Skin epidermis (tissue), 12 donors: ENCODE data around the gene KDF1.
A peak's percentile ranks its signal among the peaks of the same experiment; 100 is the strongest.

ENCODE experiments used
- H3K27ac ChIP-seq, 21 experiments: fragments of 200-600 bp; sonication (generic) in 11 of 21; one replicate each; pipeline ENCODE4 v1.5.0; 2020; ENCODE audit warnings: mild to moderate bottlenecking in 3 of 21, inconsistent platforms in 2 of 21, moderate library complexity in 2 of 21
- H3K4me3 ChIP-seq, 7 experiments: fragments of 200-600 bp; sonication (generic) in 2 of 7; one replicate each; pipeline ENCODE4 v1.5.0; 2020; ENCODE audit warnings: inconsistent platforms in 2 of 7, mild to moderate bottlenecking in 2 of 7, moderate library complexity in 1 of 7

The KDF1 gene

DNA sequence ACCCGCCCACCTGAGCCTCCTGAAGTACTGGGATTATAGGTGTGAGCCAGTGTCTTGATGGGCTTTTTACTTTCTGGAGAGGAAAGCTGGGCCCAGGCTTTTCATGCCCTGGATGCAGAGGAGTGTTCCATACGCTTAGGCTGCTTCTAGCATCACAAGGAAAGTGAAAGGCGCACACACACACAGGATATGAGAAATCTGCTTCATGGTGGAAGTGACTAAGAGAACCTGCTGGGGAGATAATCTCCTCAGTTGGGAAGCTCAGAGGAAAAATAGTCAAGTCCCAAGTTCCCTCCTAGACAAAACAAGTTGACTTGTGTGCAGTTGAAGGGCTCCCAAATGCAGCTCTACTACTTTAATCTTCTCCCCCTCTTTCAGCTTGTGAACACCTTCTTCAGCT, 36.6 kb downstream of the KDF1 start:
- Histone ChIP-seq H3K4me3 (no peak overlapping the region), H3K27ac (no peak overlapping the region)

DNA sequence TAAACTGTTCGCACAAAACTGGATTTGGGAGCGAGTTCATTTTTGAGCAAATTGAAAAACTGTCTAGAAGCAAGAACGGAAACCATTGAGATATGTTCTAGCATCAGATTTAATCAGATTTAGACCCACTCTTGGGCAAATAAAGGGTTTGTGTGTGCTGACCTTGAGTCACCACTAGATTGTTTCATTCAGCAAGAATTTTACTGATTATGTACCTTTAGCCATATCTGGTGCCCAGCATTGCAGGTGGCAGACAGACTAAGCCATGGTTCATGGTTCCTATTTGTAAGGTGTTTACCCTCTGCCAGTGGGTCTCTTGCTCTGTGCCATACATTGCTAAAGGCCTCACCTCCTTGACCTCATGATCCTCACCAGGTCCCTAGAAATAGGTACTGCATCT, 37.4 kb downstream of the KDF1 start:
- Histone ChIP-seq H3K27ac (peak overlapping the region in 1 of 21 experiments; percentile 98), H3K4me3 (peak overlapping the region in 3 of 7 experiments; percentile 78 to 94 (median 90))

DNA sequence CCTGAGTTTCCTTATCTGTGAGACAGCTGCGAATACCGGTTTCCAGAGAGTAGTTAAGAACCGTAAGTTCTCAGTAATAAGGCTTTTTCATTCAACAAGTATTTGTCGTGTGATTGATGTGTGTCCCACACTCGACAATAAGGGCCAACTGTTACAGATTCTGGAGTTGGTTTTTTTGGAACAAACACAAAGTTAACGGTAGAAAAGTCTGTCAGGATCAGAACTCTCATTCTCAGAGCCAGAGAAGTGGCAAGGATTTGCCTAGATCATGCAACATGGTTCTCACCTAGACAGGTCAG, 37.9 kb downstream of the KDF1 start:
- H3K4me3 ChIP-seq = peak overlapping the region; percentile 73 to 97 (median 90)
- peak overlapping the region in 14 of 21 experiments; percentile 76 to 98 (median 92) for H3K27ac ChIP-seq

DNA sequence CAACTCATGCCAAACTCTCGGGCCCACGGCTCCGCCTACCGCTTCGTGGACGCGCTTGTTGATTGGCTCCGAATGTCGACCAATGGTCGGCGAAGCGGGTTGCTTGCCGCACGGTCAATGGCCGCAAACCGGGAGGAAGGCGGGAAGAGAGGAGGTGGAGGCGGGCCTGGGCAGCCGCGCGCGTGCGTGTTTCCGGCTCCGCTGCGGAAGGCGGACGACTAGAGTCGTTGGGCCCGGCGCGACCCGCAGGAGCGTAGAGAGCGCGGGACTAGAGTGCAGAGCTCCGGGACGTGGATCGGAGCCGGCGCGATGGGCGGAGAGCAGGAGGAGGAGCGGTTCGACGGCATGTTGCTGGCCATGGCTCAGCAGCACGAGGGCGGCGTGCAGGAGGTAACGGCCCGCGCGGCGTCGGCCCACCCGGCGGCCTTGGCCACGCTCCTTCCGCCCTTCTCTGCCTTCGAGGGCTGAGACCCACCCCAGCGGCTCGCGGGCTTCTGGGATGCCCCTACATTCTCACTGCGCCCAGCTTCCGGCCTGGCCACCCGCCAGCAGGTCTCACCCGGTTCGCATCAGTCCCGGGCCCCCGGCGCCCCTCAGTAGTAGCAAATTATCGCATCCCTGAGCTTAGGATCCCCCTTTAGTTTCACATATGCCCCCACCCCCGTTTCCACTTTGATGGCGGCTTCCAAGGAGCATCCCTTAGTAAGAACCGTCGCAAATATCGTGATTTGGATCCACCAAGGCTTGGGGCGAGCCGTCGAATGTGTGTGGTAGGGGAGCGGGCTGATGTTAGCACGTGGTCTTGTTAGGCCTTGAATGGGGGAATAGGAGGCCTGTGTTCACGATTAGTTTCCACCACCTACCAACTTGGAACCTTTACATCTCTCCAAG, 38.5 kb downstream of the KDF1 start, which contains the start of gene NUDC:
NUDC (plus strand) TSS at position 204 of the 891 bp plus-strand sequence; CDS start at position 310, 106 bp downstream.
- H3K27ac ChIP-seq = peak within 1 kb of the TSS; percentile 76 to 98 (median 91)

DNA sequence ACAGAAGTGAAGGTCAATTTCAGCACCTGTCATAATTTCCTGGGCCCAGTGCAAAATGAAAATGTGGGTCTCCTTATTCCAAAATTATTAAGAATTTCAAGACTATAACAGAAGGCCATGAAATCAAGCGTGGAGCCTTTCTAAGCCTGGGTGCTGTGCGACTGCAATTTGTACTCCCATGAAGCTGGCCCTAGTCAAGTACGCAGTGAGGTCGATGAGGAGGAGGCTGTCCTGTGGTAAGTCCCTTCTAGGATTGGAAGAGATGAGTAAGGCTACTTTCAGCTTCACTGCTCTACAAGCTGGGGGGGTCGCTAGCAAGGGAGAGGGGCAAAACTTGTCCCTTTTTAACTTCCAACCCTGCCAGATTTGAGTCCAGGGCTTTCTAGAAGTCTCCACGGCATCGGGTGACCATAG, 39.1 kb downstream of the KDF1 start:
- Histone ChIP-seq H3K4me3 (peak overlapping the region; percentile 73 to 97 (median 90)), H3K27ac (peak overlapping the region in 16 of 21 experiments; percentile 31 to 97 (median 90))

More for the DNA sequence above, 38.5 kb downstream of the KDF1 start, which contains the start of gene NUDC:
- peak within 1 kb of the TSS; percentile 73 to 97 (median 90) for H3K4me3 ChIP-seq

DNA sequence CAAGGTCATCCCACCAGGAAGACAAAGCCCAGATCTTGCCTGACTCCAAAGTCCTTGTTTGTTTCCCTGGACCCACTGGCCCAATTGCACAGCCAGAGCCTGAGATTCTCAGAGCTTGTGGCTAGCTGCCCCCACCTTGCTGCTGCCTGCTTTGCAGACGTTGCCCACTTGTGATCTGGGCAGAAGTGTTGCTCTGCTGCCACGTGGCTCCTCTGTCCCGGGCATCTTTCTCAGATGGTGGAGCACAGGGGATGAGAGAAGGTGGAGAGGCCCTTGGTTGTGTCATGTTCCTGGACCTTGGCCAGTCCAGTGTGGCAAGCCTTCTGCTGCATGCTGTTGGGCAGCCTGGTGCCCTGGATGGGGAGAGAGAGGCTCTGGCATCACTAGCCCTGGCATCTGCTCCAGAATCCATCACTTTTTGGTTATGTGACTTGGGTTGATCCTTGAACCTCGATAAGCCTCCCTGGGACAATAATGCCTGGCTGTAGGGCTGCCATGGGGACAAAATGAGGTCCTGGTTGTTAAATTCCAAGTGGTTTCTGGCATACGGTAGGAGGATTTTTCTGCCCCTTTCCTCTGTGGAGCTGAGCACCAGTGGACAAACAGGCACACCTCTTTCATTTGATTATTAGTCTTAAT, 44.9 kb downstream of the KDF1 start:
- no peak overlapping the region for H3K27ac ChIP-seq
- no peak overlapping the region for H3K4me3 ChIP-seq

DNA sequence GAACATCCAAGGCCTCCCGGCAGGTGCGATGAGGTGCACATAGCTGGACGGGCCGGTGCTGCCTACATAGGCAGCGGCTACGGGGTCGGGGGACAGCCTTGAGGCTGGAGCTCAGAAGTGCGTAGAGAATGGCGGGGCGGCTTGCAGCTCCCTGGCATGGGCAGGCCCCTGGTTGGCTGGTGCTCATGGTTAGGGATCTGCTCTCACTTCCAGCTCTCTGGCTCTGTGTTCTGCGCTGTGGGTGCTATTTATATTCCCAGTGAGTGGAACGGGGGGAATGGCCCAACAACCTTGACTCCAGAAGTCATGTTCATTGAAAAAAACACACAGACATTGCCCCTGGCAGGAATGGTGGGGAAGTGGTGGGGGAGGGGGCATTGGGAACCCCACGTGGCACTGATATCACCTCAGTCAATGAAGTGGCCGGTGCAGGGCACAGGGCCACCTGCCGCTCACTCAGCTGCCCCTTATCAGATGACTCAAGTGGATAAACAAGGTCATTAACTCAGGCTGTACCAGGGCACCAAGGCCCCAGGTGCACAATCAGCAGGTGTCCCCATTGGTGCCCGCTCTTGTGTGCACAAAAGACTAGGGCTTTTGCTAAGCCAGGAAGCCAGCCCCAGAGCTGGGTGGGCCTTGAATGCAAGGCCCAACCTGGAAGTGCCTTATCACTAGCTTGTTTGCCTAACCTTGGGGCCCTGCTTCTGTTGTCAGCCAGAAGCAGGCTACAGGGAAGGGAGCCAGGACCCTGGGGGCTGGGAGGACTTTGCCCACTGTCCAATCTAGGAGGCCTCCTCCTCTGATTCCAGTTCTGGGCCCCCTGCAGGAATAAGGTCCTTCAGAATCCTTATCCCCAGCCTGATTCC, 46.3 kb downstream of the KDF1 start, which contains the start of gene NR0B2:
NR0B2 (minus strand) TSS at position 222 of the 866 bp plus-strand sequence; CDS start at position 187, 35 bp downstream.
- H3K4me3 ChIP-seq = no peak within 1 kb of the TSS

DNA sequence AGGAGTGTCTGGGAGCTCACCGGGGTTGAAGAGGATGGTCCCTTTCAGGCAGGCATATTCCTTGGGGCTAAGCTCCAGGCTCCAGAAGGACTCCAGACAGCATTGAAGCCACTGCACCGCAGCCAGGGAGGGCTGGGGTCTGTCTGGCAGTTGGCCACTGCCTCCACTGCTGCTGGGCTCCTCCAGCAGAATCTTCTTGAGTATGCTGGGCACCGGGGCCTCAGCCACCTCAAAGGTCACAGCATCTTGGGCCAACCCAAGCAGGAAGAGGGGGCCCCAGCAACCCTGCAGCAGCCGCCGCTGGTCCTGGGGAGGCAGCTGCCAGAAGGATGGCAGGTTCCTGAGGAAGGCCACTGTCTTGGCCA, 46.9 kb downstream of the KDF1 start:
- Histone ChIP-seq H3K27ac (no peak overlapping the region), H3K4me3 (no peak overlapping the region)

More for the DNA sequence above, 46.3 kb downstream of the KDF1 start, which contains the start of gene NR0B2:
- H3K27ac ChIP-seq = no peak within 1 kb of the TSS

DNA sequence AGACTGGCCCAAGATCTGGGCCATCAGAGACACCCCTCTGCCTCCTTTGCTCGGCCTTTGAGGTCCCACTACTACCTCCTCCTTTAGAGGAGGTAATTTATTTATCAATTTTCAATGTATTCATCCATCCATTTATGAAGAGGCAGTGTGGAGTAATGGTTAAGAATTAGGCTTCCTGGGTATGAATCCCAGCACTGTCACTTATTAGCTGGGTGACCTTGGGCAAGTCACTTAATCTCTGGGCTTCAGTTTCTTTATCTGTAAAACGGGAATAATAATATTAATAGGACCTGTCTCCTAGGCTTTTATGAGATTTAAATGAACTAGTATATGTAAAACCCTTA, 48.1 kb downstream of the KDF1 start:
- Histone ChIP-seq H3K4me3 (no peak overlapping the region), H3K27ac (no peak overlapping the region)

DNA sequence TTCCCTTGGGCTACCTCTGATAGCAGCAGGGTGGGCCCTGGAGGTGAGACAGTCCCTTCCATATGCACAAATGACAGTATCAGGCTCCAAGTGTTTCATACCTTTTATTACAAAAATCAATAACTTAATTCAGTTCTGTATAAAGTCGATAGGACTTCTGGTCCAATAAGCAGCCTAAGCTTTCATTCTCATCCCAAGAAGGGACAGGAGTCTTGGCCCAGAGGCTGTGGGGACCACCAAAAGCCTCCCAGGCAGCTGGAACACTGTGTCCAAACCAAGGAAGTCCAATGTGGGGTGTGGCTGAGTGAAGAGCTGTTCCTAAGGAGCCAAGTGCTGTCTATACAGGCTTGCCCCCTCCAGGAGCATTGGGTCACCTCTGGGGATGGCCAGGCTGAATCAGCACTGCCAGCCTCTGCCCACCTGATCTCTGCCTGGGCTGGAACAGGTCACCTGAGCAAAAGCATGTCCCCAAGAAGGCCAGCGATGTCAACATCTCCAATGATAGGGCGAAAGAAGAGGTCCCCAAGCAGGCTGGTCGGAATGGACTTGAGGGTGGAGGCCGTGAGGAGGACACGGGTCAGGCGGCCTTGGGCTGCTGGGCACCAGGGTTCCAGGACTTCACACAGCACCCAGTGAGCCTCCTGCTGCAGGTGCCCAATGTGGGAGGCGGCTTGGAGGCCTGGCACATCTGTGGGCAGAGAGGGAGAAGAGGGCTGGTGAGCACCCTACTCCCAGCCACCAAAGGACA, 48.7 kb downstream of the KDF1 start:
- no peak overlapping the region for H3K4me3 ChIP-seq
- no peak overlapping the region for H3K27ac ChIP-seq

DNA sequence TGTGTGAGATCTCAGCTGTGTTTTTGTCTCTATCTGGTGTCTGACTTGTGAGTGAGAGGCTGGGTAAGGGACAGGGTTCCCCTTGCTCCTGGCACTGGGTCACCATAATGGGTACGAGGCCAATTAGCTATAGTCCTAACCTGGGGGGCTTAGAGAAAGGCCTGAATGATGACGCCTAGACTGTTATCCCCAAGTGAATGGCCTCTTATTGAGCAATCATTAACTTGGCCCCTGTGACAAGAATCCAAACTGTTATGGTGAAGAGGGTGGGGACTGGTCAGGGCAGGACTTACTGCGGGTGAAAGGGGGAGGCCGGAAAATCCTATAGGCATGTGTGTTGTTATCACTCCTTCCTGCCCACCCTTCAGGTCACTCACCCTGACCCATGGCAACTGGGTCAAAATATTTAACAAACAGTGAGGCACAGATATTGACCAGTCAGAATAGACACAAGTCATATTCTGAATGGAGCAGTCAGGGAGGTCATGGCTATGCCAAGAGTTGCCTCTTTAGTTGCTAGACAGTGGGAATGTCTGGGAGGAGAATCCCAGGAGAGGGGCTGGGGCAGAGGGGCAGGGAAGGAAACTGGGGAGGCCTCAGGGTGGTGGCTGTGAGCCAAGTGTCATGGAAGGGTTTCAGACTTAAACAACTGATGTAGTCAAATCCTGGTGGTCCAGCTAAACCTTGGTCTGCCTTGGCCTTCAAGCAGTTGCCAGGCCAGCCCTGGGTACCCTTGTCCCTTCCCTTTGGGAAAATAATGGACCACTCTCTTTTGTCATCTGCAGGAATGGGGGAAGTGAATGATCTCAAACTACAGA, 49.7 kb downstream of the KDF1 start:
- Histone ChIP-seq H3K4me3 (no peak overlapping the region), H3K27ac (no peak overlapping the region)

DNA sequence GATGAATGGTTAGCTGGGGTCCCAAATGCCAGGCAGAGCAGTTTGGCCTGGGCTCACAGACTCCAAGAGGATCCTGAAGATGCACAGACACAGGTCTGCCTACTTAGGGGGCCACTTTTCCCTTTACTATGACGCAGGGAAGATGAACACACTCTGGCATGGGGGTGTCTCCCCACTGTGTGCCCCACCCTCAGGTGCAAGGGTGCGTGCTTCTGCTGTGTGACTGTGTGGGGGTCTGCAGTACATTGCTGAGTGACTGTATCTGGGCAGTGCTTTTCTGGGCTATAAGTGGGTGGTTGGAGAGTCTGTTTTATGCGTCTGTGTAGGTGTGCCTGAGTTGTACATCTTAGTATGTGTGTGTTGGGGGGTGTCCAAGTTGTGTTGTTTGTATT, 50.3 kb downstream of the KDF1 start:
- H3K27ac ChIP-seq = no peak overlapping the region
- H3K4me3 ChIP-seq = no peak overlapping the region

DNA sequence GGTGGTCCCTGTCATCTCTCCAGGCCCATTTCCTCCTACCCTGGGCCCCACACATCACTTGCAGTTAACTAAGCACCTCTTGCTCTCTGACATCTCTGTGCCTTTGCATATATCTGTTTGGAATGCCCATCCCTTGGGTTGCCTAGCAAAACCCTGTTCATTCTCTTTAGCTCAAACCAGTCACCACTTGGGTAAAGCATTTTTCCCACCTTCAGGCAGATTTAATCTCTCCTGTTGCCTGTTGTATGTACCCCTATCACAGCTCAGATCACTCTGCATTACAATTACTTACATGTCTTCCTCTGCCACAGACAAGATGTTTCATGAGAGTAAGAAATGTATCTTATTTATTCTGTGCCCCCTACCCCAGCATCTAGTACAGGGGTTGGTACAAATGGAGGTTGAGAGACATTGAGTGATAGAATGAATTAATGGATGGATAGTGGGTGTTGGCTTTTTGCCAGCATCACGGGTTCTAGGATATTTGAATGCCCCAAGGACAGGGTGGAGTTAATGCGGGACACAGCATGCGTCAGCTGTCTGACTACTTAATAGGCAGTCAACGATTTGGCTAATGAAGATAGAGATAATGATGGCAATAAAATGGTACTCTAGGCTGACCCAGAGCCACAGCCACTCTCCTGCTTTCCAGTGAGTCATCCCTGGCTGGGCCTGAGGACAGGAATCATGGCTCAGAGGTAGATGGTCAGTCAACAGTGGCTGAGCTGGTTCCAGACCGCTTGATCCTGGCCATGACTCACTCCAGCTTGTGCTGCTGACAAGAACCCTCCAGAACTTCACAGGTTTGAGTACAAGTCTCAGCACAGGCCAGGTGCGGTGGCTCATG, 53.0 kb downstream of the KDF1 start:
- no peak overlapping the region for H3K27ac ChIP-seq

DNA sequence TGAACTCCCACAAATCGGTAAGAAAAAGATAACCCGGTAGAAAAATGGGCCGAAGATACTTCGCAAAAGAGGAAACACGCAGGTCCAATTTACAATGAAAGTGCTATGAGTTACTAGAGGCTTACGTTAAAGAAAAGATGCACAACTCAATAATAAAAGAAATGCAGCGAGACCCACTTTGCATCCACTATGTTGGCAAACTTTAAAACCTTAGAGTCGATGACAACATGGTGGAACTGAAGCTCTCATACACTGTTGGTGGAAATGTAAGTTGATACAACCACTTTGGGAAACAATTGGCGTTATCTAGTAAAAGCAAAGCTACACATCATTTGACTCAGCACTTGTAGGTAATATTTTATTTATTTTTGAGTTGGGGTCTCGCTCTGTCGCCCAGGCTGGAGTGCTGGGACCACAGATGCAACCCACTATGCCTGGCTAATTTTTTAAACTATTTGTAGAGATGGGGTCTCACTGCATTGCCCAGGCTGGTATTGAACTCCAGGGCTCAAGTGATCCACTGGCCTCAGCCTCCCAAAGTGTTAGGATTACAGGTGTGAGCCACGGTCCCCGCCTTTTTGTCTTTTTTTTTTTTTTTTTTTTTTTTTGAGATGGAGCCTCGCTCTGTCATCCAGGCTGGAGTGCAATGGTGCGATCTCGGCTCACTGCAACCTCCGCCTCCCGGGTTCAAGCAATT, 59.3 kb downstream of the KDF1 start:
- peak overlapping the region in 19 of 21 experiments; percentile 69 to 94 (median 88) for H3K27ac ChIP-seq
- H3K4me3 ChIP-seq = peak overlapping the region; percentile 53 to 99 (median 85)

More for the DNA sequence above, 53.0 kb downstream of the KDF1 start:
- H3K4me3 ChIP-seq = no peak overlapping the region

DNA sequence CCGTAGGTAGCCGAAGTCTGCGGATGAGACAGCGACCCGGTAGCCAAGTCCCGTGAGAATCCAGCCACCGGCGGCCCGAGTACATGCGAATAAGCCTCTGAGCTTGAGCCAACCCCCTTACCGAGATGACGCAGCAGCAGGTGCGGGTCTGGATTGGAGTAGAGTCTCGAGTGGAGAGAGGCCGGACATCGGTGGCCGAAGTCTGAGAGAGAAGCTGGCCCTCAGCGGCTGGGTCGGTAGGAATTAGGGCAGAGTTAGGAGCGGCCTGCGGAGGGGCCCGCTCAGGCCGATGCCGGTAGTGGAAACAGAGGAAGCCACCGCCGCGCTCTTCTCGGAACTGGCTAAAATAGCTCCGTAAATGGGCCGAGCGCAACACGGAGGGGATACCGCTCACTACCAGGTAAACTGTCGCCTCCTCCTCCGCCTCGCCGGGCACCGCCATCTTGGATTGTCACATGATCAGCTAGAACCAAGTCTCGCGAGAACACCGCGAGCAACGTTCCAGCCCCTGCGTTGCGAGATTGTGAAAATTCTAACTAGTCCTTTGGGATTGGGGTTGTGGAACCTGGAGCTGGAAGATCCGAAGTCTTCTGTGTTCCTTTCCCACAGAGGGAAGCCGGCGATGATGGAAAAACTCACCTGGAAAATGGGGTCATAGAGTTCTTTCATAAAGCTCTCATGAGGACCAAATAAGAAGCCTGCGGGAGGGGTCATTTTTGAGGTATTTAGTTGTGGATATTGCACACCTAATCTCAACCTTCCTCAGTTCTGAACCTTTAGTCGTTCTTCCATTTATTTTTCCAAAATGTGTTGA, 60.1 kb downstream of the KDF1 start, which contains the start of gene GPATCH3:
GPATCH3 (minus strand) TSS at position 467 of the 814 bp plus-strand sequence; CDS start at position 442, 25 bp downstream.
- peak within 1 kb of the TSS; percentile 53 to 99 (median 85) for H3K4me3 ChIP-seq
- H3K27ac ChIP-seq = peak within 1 kb of the TSS; percentile 50 to 94 (median 88)
